NCI-H1417 (cell line): ENCODE measurements around the gene PPP1R2.
"Not testable (repeated sequence)": the region's sequence is repeated elsewhere in the genome, so short reads cannot be mapped to it uniquely, and the experiment has no call there.

Experiments used
- DNase-seq, 3 experiments: peaks; one replicate each; lab custom pipeline; 2025; lab: John Stamatoyannopoulos, UW

Gene PPP1R2

GRCh38 chr3:195542698-195543499 is at the start of gene PPP1R2:
PPP1R2 (minus strand) TSS chr3:195543325; CDS start chr3:195543025, 300 bp downstream.
- DNase-seq = peak; percentile 93 to 97 (median 97)

GRCh38 chr3:195591852-195592251 is 48.7 kb upstream of the PPP1R2 start:
- DNase-seq = no peak

- DNase-seq = no peak
These were observed 48.1 kb upstream of the PPP1R2 start for GRCh38 chr3:195591220-195591619.

GRCh38 chr3:195590381-195590780 is 47.3 kb upstream of the PPP1R2 start:
- DNase-seq = not testable (repeated sequence)

GRCh38 chr3:195589796-195590195 is 46.7 kb upstream of the PPP1R2 start:
- not testable (repeated sequence) for DNase-seq

GRCh38 chr3:195587824-195588223 is 44.7 kb upstream of the PPP1R2 start:
- no peak for DNase-seq

- no peak for DNase-seq
These were observed 44.3 kb upstream of the PPP1R2 start for GRCh38 chr3:195587406-195587805.

GRCh38 chr3:195584543-195584870 is 41.4 kb upstream of the PPP1R2 start:
- DNase-seq = no peak

- peak; percentile 8 to 61 (median 51) for DNase-seq
These were observed 40.9 kb upstream of the PPP1R2 start, which contains the start of gene APOD for GRCh38 chr3:195583831-195584542. APOD (minus strand) TSS chr3:195583940; CDS start chr3:195579461, 4,479 bp downstream.

GRCh38 chr3:195582947-195583346 is 39.8 kb upstream of the PPP1R2 start:
- DNase-seq = peak in 1 of 3 experiments; percentile 14

- no peak for DNase-seq
These were observed 37.8 kb upstream of the PPP1R2 start for GRCh38 chr3:195580744-195581443.

DNA sequence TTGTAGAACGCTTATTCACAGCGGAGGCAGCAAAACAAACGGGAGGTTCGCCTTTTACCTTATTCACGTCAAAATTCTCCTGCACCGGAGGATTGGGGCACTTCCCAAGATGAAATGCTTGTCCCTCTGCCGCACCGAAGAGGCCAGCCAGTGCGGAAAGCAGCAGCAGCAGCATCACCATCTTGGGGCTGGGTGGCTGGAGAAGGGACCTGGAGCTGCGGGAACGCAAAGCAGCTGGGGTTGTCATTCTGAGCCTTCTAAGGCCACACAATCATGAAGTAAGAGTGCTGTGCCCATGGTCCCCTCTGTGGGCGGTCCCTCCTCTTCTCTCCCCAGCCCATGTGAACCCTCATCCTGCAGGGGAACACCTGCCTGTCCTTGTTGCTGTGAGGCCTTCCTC is 36.2 kb upstream of the PPP1R2 start:
- DNase-seq = no peak

DNA sequence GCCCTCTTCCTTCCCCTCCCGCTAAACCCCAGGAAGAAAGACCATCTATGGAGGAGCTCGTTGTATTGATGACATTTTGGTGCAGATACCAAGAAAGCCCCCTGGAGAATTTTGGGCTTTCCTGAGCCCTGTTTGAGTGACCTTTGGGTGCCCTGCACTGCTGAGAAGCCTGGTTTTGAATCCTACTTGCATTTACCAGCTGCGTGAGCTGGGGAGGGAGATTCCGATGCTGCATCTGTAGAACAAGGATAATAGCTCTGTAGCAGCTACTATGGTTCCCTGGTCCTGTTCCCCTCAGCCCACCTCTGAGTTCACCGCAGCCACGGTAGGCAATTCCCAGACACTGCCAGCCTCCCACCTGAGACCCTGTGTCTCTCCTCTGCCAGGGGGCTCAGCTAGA is 35.4 kb upstream of the PPP1R2 start:
- no peak for DNase-seq

GRCh38 chr3:195577645-195578177 is 34.6 kb upstream of the PPP1R2 start:
- no peak for DNase-seq

GRCh38 chr3:195574497-195575304 is 31.6 kb upstream of the PPP1R2 start:
- no peak for DNase-seq

- no peak for DNase-seq
These were observed 30.7 kb upstream of the PPP1R2 start for GRCh38 chr3:195573611-195574496.

- no peak for DNase-seq
These were observed 28.2 kb upstream of the PPP1R2 start for GRCh38 chr3:195571361-195571760.

- peak in 2 of 3 experiments; percentile 35 to 63 for DNase-seq
These were observed 27.8 kb upstream of the PPP1R2 start for GRCh38 chr3:195570912-195571311.

GRCh38 chr3:195570344-195570743 is 27.2 kb upstream of the PPP1R2 start:
- DNase-seq = no peak

DNA sequence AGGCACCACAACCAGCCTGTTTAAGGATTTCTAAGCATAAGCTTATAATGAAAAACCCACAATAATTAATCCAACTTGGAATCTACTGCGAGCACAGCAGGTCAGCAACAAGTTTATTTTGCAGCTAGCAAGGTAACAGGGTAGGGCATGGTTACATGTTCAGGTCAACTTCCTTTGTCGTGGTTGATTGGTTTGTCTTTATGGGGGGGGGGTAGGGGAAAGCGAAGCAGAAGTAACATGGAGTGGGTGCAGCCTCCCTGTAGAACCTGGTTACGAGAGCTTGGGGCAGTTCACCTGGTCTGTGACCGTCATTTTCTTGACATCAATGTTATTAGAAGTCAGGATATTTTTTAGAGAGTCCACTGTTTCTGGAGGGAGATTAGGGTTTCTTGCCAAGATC is 25.5 kb upstream of the PPP1R2 start:
- no peak for DNase-seq
